Measurements from ENCODE around the gene UBR3.

DNA sequence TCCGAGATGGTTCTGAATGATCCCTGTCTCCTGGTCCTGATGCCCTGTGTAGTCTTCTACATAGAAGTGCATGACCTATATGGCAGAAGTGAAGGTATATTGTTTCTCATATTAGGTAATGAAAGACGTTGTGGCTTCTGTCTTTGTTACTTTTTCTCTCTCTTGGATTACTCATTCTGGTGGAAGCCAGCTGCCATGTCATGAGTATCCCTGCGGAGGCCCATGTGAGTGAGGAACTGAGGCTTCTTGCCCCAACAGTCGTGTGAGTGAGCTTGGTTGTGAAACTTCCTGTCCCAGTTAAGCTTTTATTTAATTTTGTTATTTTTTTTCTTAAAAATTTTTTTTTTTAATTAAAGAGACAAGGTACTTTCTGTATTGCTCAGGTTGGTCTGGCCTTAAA is 134.7 kb downstream of the UBR3 start:
- TF ChIP-seq ZNF274 (IDR thresholded peaks at IDR 0.05; ENCODE audit: low read depth, low read length) (no peak), YY1 (IDR thresholded peaks at IDR 0.05; ENCODE audit: insufficient read depth, insufficient read length) (no peak), SUZ12 (IDR thresholded peaks at IDR 0.05; ENCODE audit: extremely low read depth, insufficient read depth, insufficient read length) (no peak)

Data from NT2/D1 (cell line).